HG03175 (cell line): ENCODE results near the gene ASXL1.

Experiments used
- ATAC-seq: cut with Tn5 transposase; IDR thresholded peaks from one replicate; pipeline ENCODE4 v1.9.1; 2021; ENCODE audit warnings: mild to moderate bottlenecking, moderate library complexity; ENCODE audit not compliant: unreplicated experiment

The ASXL1 gene

DNA sequence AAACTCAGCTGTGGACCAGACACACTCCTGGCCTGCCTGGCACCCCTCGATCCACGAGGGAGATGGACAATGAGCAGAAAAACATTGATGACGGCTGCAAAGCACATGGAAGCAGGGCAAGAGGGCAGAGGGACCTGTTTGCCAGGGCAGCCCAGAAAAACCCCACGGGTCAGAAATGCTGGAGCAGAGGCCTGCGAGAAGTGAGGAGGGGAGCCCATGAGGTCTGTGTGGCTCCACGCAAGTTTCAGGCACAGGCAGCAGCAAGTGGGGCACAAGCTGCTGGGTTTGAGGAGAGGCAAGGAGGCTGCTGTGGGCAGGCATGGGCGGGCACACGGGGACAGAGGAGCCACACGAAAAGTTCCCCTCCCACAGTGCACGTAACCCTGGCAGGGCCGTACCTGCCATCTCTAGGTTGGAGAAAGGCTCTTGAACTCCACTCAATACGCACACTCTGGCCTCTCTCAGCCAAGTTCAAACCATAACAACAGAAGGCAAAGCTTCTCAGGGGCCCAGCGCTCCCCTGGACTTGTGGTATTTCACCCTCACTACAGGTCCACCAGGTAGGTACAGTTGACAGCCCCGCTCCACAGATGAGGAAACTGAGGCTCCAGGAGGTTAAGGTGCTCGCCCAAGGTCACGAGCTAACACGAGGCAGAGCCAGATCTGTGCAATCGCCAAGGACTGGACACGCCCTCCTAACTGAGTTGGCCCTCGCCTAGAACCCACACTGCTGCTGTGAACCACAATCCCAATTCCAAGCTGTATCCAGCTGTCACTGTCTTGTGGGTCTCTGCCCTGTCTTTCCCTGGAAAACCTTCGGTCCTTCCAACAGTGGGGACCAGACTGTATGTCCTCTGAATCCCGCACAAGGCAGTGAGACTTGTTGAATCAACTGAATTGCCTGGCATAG, 118.8 kb downstream of the ASXL1 start:
- ATAC-seq: no peak

DNA sequence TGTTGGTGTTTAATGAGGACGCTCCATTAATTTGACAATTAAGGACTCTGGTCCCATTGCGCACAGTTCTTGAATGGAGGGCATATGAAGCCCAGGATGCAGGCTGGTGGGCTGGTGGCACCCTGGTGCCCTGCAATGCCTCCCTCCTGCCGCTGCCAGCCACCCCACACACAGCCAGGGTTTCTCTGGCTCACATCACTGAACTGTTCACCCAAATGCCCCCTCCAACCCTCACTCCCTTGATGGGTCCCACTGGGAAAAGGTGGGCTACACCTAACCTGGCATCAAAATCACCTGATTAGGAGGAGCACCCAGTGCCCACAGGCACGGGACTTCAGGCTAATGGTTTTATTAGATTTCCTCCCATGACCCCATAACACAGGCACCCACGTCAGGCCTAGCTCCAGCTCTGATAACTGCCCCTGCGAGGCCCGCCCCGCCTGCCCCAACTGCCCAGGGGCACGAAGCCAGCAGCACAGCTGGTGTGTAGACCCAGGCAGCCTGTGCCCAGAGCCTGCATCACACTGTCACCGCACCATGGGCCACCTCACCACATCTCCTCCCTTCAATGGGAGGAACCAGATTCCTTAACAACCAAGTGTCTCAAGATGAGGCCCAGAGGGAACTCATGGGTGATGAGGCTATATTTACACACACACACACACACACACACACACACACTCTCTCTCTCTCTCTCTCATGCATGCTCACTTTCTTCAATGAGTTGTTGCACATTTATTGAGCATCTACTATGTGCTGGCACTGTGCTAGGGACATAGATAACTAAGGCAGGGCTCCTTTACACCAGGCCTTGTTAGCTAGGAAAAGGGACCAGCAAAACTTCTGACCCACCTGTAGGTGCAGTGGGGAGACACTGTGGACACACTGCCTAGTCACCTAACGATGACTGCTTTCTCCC, 119.7 kb downstream of the ASXL1 start:
- no peak for ATAC-seq

DNA sequence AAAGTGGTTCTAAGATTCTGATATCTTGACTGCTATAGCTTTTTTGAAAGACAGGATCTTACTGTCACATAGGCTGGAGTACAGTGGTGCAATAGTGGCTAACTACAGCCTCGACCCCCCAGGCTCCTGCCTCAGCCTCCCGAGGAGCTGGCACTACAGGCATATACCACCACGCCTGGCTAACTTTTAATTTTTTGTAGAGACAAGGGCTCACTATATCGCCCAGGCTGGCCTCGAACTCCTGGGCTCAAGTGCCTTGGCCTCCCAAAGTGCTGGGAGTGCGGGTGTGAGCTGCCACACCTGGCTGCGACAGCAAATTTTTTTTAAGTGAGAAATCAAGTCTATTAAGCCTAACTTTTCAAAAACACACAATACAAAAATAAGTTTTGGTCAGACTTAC, 120.4 kb downstream of the ASXL1 start:
- no peak for ATAC-seq

DNA sequence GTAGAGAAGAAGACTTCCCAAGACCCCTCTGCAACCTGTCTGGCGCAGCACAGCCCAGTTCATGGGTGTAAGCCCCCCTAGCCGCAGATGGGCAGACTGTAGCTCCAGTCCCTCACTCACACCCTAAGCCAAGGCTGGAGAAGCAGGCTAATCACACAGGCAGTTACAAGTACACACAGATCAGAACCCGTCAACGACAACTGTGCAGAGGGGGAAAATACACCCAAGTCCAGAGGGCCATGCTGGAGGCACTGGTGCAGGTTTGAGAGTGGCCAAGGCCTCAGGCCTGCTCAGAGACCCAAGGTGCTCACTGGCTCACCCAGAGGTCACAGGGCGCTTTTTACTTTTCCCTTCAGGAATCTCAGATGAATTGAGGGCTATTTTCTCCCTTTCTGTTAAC, 120.9 kb downstream of the ASXL1 start:
- ATAC-seq: no peak

DNA sequence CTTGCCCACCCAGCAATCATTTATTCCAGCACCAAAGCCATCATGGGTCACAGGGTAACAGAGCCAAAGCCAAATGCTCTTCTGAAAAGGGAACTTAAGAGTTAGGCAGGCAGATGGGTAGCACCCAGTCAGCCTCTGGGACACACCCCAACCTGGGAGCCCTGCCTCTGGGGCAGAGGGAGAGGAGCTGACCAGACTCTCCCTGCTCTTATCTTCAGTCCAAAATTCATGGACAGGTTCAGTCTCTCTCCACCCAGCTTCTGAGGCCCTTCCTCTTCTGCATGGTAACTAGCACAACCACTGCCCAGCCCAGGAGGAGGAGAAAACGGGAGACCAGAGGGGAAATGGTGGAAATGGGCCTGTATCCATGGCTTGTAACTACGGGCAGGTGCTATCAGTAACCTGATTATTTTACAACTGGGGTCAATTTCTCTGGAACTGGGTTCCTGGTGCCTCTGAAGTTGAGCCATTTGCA, 121.6 kb downstream of the ASXL1 start:
- ATAC-seq: no peak

DNA sequence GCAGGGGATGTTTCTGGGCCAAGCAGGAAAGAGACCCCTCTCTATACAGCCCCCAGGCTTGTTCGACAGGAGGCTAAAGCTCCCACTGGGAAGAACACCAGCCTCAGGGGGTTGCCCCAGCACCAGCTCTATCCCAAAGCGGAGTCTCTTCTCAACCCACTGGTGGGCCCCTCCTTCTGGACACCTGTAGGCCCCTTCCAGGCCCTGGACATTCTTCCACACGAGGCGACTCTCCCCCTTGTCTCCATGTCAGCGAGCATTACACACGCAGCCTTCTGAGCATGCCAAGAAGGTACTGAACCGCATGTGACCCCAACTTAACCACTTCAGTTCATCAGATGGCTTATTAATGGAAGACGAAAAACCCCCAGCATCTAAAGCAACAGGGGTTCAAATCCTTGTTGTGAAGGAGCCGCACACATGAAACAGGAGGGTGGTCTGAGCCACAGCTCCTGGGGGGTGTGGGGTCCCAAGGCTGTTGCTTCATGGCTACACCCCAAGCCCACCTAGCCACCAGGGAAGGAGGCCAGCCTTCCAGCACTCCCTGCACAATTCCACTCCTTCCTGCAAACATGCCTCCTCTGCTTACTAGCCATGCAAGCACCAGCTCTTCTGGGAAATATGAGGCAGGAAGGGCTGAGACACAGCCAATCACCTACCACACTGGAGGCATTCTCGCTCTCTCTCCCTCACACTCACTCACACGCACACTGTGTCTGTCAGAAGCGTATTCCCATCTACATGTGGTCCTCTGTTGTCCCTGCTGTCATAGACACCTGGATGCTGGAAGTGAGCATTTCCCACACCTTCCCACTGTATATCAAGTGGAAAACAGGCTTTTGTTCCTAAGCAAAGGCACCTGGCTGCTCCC, 122.5 kb downstream of the ASXL1 start:
- no peak for ATAC-seq

DNA sequence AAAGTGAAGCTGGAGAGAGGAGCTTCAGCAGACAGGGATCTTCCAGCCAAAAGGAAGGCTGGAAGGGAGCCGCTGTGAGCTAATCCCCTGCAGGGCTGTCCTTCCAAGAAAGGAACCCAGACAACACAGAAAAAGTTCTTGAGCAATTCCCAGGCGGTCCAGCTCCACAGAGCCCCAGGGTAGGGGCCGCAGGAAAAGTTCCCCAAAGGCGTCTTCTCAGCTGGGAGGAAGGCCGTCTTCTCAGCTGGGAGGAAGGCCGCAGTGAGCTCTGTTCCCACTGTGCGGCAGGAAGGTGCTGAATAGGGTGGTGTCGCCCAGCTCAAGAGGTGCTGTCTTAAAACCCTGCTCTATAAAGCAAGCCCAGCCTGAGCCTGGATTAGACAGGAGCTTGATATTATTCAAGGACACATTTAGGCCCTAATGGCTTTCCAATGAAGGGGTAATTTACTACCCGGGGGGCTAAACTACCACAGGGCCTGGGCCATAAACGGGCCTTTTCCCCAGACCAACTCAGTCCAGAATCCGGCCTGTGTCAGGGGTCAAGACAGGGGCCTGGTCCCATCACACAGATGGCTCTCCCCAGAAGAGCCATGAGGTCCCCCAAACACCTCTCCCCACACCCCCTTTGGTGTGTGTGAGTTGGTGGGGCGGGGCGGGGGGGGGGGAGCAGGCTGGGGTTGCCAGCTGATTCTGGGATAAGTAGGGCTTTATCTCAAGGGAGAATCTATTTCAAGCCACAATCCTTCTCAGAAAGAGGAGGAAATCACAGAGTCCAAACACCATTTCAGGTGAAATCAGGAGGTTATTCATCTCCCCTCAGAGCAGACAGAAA, 123.4 kb downstream of the ASXL1 start:
- ATAC-seq: no peak

DNA sequence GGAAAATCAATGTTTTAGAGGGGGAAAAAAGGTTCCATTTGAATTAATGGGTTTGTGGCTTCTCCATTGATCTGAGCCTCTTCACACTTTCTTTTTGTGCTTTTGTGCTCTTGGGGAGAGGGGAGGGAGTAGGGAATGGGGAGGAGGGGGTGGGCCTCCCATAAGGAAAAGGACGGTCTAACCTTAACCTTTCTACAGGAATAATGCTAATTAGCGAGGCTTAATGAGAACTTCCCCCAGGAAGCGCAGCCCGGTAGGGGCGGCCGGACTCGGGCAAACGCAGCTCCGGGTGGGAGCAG, 124.0 kb downstream of the ASXL1 start:
- ATAC-seq: no peak

DNA sequence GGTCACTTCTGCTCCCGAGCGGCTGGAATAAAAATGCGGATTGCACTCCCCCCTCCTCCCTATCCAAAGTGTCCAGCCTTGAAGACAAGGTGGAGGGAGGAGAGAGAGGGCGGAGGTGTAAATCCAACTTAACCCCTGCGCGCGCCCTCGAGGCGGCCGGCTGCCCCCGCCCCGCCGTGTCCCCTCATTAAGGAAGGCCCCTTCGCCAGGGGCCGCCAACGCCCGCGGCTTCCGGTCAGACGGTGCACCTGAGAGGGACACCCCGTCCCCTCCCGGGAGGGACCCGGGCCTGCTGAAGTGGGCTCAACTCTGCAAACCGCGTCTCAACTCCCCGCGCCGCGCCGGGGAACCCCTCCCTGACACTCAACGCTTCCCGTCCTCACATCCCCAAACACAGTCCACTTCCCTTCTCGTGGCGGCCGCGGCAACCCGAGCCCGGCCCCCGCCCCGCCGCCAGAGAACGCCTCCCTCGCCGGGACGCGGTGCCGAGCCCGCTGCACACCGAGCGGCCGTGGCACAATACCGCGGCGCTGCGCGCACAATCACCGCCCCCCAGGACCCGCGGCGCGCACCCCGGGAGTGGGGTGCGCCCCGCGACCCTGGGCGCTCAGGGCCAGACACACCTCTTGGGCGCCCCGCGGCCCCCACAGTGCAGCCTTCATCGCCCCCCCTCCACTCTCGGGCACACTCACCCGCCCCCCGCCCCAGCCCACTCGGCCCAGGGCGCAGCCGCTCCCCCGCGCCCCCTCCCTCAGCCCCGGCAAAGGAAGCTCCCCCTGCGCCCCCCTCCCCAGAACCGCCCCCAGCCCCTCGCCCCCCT, 124.5 kb downstream of the ASXL1 start:
- ATAC-seq: no peak

DNA sequence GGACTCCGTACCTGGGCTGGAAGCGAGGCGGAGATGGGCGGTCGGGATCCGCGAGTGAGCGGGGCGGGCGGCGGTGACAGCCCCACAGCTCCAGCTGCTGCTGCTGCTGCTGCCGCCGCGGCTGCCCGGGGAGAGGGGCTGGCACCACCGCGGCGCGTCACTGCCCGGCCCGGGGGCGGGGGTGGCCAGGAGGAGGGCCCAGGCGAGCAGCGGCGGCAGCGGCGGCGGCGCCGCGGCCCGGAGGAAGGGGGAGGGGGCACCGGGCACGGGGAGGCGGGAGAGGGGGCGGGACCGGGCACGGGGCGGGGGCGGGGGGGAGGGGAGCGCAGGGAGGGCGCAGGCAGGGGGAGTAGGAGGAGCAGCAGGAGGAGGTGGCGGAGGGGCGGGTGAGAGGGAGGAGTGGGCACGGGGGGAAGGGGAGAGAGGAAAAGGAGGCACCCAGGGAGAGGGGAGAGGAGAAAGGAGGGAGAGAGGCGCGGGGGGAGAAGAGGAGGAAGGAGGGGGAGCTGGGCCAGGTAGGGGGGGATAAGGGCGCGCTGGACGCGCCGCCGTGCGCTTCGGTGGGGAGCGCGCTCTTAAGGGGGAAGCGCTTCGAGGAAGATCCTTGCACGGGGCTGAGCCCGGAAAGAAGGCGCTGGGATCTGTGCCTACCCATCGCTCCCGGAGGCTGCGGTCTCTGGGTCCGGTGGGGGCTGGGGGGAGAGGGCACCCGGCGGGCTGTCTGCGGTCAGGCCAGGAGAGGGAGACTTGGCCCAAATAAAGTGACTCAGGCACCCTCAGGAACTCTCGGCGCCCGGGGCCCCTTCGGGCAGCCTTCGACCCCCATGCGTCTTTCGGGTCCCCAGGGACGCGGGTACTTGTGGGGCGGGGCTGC, 125.5 kb downstream of the ASXL1 start:
- no peak for ATAC-seq

DNA sequence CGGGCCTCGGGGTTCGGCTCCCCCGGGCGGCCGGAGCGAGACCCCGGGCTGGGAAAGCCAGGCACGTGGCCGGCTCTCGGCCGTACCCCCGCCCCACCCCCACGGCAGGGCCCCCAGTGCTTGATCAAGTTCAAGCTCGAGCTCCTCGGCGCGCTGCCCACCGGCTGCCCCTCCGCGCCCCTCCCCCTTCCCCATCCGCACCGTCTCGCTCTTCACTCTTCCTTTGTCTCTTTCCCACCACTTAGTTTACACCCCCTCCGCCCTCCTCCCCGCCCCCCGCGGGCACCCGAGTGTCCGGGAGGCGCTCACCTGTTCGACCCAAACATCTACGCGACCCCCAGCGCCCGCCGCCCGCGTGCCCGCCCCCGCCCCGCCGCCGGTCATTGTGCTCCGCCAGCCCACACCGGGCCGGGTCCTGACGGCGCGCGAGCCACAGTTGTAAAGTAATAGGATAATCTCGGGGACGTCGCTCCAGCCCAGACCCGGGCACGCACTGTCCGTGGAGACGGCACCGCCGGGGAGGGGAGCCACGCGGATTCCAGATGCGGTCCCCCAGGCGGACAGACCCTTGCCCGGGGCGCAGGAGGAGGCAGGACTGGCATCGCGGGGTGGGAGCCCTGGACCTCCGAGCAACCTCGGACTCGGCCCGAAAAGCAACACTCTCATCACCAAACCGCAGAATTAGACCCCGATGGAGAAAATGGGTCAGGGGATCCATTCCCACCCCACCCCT, 126.3 kb downstream of the ASXL1 start:
- no peak for ATAC-seq

DNA sequence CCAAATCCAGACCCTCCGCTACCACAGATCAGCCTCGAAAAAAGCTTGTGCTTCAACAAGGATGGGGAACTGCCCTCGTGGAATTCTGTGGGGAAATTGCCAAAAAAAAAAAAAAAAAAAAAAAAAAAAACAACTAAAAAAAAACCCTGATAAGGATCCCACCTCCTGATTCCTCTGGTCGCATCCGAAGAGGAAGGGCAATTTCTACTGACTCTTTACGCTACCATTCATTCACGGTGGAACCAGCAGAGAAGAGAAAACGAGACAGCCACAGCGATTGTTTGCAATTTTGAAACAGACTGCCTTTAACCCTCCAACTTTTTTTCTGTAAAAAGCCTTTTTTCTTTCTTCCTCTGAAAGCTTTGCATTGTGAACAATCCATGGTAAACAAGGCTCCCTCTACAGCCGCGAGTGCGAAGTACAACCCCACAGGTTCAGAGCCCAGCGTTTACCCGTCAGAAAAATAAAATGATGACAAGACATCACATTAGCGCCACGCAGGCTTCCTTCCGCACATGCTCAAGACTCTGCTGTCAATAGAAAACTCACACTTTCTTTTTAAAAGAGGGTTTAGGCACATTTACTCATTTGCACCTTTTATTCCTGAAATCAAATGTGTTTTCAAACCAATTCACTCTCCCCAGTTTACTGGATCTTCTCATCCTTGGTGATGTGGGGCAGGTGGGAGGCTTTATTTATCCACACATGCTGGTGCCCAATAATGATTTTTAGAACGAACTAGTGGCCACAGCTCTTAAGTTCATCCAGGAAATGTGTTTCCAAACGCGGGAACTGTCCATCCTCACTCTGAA, 127.0 kb downstream of the ASXL1 start:
- ATAC-seq: peak; percentile 81

DNA sequence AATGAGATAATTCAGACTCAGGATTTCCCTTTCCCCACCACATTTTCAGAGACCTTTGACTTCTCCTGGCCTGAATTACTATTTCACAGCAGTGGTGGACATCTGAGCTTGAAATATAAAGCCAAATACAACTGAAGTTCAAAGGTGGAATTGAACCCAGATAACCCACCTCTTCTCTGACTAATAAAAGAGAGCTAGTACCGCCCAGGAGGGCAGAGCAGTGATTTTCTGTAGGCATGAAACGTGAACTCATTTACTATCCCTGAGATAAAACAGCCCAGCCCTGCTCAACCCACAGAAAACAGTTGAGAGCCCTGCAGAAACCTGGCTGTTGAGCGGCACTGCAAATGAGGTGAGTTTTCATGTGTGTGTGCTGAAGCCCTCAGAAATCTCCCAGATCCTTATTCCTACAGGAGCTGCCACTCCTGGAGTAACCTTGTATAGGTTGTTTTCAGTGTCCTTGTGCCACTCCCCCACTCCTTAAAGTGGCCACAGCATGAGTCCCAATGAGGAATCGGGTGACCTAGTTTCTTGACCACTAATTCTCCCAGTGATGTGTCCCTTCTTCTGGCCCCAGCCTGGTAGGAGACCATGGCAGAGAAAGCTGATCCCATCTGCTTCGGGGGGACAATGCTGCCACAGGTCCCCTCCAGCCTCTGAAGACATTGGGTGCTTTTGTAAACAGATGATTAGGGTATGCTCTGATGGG, 127.8 kb downstream of the ASXL1 start:
- no peak for ATAC-seq

DNA sequence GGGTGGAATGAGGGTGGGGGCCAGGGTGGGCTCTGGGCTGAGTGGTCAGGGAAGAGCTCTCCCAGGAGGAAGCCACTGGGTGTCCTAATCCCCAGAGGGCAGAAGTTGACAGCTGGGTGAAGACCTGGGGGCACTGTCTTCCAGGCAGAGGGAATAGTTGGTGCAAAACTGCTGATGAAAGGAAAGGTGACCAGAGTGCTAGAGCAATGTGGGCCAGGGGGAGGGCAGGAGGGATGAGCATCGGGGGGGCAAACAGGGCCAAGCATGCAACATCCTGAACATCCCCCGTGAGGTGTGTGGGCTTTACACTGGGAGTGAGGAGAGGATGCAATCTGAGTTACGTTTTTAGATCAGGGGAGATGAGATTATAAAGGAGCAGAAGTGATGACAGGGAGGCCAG, 129.2 kb downstream of the ASXL1 start:
- ATAC-seq: no peak

DNA sequence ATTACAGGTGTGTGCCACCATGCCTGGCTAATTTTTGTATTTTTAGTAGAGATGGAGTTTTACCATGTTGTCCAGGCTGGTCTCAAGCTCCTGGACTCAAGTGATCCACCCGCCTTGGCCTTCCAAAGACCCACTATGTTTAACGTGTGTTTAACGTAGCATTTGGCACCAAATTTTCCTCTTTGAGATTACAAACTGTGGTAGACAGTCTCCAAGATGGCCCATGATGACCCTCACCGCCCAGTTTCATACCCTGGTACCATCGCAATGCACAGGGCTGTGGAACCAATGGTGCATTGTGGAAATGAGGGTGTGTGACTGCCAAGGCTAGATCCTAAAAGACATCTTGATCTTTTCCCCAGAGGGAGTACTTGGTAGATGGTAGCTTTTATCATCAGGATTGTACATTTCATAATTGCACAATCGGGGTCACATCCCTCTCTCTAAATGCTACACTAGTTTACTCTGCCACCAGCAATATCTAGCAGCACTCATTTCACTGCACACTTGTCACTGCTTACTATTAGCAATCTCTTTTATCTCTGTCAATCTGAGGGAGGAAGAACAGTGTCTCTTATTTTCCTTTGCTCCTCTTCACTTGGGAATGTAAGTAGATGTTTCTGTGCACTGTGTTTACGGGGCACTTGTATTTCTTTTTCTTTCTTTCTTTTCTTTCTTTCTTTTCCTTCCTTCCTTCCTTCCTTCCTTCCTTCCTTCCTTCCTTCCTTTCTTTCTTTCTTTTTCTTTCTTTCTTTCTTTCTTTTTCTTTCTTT, 130.1 kb downstream of the ASXL1 start:
- ATAC-seq: no peak
